Cortex of kidney (tissue), 1 donor: ENCODE measurements around the gene DHX34.
"Not testable (repeated sequence)": the region's sequence is repeated elsewhere in the genome, so short reads cannot be mapped to it uniquely, and the experiment has no call there.

Experiments
- DNase-seq: peaks from one replicate; lab custom pipeline; 2025; lab: John Stamatoyannopoulos, UW

Gene DHX34

GRCh38 chr19:47387623-47388022, 38.5 kb downstream of the DHX34 start:
- not testable (repeated sequence) for DNase-seq

DNA sequence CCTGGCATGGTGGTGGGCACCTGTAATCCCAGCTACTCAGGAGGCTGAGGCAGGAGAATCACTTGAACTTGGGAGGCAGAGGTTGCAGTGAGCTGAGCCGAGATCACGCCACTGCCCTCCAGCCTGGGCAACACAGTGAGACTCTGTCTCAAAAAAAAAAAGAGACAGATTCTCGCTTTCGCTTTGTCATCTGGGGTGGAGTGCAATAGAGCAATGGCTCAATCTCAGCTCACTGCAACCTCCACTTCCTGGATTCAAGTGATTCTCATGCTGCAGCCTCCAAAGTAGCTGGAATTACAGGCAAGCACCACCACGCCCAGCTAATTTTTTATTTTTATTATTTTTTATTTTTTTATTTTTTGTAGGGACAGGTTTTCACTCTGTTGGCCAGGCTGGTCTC, 39.6 kb downstream of the DHX34 start:
- DNase-seq, result not testable (repeated sequence)

- DNase-seq, result no peak
Measured at GRCh38 chr19:47389150-47389556, 40.0 kb downstream of the DHX34 start.

DNA sequence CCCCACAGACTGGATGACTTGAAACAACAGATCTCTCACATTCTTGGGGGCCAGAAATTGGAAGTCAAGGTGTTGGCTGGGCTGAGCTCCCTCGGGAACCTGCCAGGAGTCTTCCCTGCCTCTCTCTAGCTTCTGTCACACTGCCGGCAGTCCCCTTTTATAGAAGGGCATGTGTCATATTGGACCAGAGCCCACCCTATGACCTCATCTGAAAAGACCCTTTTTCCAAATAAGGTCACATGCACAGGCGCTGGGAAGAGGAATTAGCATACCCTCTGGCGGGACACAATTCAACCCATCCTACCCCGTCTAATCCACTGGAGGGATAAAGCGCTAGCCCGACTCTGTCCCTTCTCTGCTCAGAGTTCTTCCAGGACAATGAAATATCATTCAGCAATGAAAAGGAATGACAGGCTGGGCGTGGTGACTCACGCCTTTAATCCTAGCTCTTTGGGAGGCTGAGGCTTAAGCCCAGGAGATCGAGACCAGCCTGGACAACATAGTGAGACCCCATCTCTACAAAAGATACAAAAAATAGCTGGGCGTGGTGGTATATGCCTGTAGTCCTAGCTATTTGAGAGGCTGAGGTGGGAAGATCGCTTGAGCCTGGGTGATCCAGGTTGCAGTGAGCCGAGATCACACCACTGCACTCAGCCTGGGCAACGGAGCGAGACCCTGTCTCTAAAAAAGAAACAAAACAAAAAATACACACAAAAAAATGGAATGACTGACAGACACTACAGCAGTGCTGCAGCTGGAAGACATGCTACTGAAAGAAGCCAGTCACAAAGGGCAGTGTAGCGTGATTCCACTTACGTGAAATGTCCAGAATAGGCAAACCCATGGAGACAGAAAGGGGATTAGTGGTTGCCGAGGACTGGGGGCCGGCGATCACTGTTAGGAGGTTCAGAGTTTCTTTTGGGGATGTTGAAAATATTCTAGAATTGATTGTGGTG, 41.7 kb downstream of the DHX34 start:
- no peak for DNase-seq

DNA sequence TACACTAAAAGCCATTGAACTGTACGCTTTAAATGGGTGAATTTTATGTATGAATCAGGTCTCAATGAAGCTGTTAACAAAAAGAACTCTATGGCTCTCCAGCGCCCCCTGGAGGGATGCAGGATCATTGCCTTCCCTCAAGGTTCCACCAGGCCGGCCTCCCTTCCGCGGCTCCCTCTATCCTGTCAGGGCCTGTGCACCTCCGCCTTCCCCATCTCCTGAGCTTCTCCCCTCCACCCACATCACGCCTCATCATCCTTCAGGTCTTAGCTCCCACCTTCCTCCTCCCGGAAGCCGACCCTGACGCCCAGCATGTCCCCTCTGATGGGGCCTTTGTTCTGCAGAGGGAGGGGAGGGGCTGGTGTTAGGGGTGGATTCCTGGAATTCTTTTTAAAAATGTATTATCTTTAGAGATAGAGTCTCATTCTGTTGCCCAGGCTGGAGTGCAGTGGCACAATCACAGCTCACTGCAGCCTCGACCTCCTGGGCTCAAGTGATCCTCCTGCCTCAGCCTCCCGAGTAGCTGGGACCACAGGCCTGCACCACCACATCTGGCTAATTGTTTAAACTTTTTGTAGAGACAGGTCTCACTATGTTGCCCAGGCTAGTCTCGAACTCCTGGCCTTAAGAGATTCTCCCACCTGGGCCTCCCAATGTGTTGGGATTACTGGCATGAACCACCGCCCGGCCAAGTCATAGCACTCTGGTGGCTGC, 42.6 kb downstream of the DHX34 start:
- no peak for DNase-seq

- DNase-seq, result no peak
Measured at GRCh38 chr19:47398707-47399597, 49.8 kb downstream of the DHX34 start.

DNA sequence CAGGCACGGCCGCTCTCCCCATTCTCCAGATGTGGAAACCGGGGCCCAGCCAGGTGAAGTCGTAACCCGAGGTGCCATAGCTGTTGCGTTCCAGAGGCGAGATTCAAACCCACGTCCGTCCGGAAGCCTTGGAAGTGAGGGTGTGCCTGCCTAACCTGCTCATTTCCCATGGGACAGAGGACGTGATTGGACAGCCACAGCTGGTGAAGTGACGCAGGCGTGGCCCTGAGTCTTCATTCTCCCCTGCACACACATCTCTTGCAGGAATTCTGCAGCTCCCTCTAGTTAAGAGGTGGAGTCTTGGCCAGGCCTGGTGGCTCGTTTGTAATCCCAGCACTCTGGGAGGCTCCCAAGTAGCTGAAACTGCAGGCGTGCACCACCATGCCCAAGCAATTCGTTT, 53.4 kb downstream of the DHX34 start:
- DNase-seq, result no peak

DNA sequence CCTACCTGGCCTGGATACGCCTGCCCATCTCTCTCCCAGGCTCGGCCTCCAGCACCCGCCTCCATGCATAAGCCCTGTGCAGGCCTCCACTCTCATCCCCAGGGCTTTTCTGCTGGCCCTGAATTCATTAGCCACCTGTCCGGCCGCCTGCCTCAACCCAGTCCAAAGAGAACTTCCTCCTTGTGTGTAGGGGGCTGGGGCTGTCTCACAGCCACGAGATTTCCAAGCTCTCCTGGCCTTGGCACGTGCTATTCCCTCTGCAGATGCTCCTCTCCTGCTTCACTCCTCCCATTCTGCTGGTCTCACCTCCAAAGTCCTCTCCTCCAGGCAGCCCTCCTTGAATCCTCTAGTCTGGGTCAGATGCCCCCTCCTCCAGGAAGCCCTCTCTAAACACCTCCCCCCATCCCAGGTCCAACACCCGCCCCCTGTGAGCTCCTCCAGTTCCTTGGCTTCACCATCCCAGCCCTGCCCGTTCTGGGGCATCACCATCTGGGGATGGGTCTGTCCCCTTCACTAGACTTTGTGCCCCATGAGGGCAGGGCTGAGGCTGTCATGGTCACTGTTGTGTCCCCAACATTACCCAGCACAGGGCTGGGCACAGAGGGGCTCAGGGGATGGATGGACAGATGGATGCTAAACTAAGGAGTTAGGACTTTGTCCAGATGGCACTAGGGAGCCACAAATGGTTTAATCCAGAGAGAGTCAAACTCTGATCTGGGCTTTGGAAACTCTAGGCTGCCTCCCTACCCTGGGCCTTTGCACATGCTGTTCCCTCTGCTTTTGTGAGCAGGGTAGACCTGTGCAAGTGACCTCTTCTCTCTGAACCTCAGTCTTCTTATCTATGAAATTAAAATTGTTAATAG, 55.5 kb downstream of the DHX34 start:
- DNase-seq, result no peak

GRCh38 chr19:47405197-47405550, 56.1 kb downstream of the DHX34 start:
- no peak for DNase-seq

DNA sequence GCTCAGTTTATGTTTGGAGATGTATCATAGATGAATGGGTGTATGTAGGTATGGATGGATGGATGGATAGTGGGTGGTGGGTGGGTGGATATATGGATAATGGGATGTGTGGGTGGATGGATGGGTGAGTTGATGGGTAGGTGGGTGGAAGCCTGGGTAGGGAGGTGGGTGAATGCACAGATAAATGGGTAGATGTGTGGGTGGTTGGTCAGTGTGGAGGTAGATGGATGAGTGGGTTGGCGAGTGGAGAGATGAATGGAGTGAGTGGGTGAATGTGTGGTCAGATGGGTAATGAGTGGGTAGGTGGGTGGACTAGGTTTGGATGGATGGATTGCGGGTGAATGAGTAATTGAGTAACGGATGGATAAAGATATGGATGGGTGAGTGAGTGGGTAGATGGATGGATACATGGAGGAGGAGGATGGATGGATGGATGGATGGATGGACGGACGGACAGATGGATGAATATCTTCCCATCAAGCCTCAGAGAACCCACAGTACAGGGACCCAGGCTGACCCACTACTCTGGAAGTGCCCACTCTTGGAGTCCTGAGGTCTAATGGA, 56.8 kb downstream of the DHX34 start:
- DNase-seq, result no peak

DNA sequence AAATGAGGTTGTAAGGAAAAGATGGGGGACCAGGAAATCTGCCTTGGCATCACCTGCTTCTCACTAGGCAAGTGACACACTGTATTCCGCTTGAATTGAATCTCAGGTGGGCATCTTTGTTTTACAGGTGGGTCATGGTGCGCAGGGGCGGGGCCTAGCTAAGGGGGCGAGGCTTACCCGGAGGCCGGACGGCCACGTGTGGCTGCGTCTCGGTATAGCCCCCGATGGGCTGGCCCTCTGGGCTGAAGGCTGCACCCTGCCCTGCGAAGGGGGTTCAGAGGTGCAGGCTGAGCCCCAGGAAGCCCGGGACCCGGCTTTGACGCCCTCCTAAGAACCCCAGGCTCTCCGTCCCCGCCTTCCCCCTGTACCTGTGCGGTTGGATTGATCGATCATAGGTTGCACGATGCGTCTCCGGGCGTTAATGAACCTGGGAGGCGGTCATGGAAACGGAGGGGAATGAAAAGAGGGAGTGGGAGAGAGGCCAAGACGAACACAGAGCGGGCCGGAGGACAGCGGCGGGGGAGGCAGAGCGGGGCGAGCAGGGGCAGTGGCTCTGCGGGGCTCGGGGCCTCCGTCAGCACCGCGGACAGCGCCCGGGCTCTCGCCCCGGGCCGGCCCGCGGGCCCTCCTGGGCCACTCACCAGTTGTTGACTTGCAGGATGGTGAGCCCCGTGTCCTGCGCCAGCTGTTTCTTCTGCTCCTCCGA, 57.7 kb downstream of the DHX34 start:
- no peak for DNase-seq

DNA sequence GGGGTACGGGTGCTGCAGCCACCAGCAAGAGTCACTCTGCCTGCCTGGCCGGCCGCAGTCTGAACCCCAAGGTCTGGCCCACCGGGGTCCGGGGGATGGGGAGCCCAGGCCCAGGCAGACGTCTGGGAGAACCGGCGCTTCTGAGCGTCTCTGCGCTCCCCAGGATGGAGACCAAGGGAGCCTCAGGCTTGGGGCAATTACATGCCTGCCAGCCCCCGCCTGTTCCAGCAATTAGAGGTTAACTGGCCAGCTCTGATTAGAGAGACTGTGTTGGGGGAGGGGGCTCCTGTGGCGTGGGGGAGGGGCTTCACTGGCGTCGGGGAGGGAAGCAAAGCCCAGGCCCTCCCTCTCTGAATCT, 58.3 kb downstream of the DHX34 start:
- no peak for DNase-seq

DNA sequence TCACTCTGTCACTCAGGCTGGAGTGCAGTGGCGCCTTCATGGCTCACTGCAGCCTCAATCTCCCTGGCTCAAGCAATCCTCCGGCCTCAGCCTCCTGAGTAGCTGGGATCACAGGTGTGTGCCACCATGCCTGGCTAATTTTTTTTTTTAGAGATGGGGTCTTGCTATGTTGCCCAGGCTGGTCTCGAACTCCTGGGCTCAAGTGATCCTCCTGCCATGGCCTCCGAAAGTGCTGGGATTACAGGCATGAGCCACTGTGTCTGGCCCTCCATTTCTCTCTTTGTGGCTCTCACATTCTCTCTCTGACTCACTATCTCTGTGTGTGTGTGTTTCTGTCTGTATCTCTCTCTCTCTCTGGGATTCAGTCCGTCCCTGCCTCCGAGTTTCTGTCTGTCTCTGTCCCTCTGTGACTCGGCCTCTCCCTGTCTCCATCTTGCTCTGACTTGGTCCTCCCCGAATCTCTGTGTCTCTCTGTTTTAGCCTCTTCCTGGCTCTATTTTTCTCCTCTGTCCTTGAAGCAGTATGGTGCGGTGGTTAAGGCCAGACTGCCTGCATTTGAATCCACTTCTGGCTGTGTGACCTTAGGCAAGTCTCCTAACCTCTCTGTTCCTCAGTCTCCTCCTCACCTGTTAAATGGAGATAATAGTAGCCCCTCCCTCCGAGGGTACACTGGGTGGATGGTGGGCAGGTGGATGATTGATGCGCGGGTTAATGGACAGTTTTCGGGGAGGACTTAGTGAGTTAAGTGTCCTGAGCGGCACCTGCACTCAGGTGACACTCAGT, 59.2 kb downstream of the DHX34 start:
- DNase-seq, result no peak

GRCh38 chr19:47411101-47411500, 62.0 kb downstream of the DHX34 start:
- DNase-seq, result no peak

GRCh38 chr19:47411696-47412095, 62.6 kb downstream of the DHX34 start:
- DNase-seq, result not testable (repeated sequence)

DNA sequence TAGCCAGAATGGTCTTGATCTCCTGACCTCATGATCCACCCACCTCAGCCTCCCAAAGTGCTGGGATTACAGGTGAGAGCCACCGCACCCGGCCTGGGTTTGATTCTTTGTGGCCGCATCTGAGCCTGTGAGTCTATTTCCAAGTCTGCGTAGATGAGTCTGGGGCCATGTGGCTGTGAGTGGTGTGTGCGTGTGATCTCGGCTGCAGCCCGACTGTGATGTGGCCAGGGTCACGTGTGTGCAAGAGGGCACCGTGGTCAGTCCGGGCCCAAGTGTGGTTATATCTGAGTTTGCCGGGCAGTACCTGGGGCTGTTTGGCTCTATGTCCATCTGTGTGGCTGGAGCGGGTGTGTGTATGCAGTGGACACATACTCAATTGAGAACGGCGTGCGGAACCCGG, 64.8 kb downstream of the DHX34 start:
- DNase-seq, result no peak

- DNase-seq, result no peak
Measured at GRCh38 chr19:47414469-47414868, 65.4 kb downstream of the DHX34 start.

GRCh38 chr19:47415953-47416642, 67.0 kb downstream of the DHX34 start:
- DNase-seq, result no peak

- DNase-seq, result no peak
Measured at GRCh38 chr19:47416643-47416985, 67.5 kb downstream of the DHX34 start.
